Measurements from ENCODE around the gene MCTP2.

The MCTP2 gene

GRCh38 chr15:94280301-94280700, 48.9 kb downstream of the MCTP2 start:
- POLR2A ChIA-PET, result no interaction called here
- no peaks in the 10 kb centered on the region for H3K9me3 ChIP-seq (ENCODE audit: control insufficient read depth, insufficient read depth, low read depth, low read length)
- H3K36me3 ChIP-seq (ENCODE audit: control insufficient read depth in 2 of 2, insufficient read depth in 1 of 2, low read length in 2 of 2), result no peaks in the 10 kb centered on the region
- CTCF ChIA-PET, result no interaction called here
- H3K4me1 ChIP-seq (ENCODE audit: control insufficient read depth, insufficient read depth, low read length), result peaks cover 17% of the 10 kb centered on the region
- H3K4me3 ChIP-seq (ENCODE audit: low read depth, low read length), result no peak overlapping the region
- no peak overlapping the region for H3K27ac ChIP-seq (ENCODE audit: extremely low read depth, low read depth, low read length)
- TF ChIP-seq ELK4 (IDR thresholded peaks at IDR 0.05; ENCODE audit: borderline replicate concordance, low read depth, low read length) (no peak), KLF17 (tag by site-specific recombination; IDR thresholded peaks at IDR 0.05) (no peak), ZNF626 (tag by site-specific recombination; IDR thresholded peaks at IDR 0.05) (no peak), ZNF660 (tag by site-specific recombination; IDR thresholded peaks at IDR 0.05) (no peak), REPIN1 (tag by site-specific recombination; IDR thresholded peaks at IDR 0.05; ENCODE audit: low read depth) (no peak), ZIC2 (tag by site-specific recombination; IDR thresholded peaks at IDR 0.05) (no peak), ZBTB49 (tag by site-specific recombination; IDR thresholded peaks at IDR 0.05; ENCODE audit: low read depth) (no peak), ZNF792 (tag by site-specific recombination; IDR thresholded peaks at IDR 0.05) (no peak), EGR2 (tag by site-specific recombination; IDR thresholded peaks at IDR 0.05; ENCODE audit: low read depth) (no peak), ZNF701 (tag by site-specific recombination; IDR thresholded peaks at IDR 0.05) (no peak), ZEB2 (tag by site-specific recombination; IDR thresholded peaks at IDR 0.05) (no peak), ZNF16 (tag by site-specific recombination; IDR thresholded peaks at IDR 0.05; ENCODE audit: low read depth) (no peak), ZNF24 (tag by site-specific recombination; IDR thresholded peaks at IDR 0.05) (no peak), ZNF362 (tag by site-specific recombination; IDR thresholded peaks at IDR 0.05) (no peak), ZNF302 (tag by site-specific recombination; IDR thresholded peaks at IDR 0.05; ENCODE audit: low read depth) (no peak), ZNF843 (tag by site-specific recombination; IDR thresholded peaks at IDR 0.05) (no peak)

- Histone ChIP-seq H3K36me3 (ENCODE audit: control insufficient read depth in 2 of 2, insufficient read depth in 1 of 2, low read length in 2 of 2) (no peaks in the 10 kb centered on the region), H3K9me3 (ENCODE audit: control insufficient read depth, insufficient read depth, low read depth, low read length) (no peaks in the 10 kb centered on the region), H3K27ac (ENCODE audit: extremely low read depth, low read depth, low read length) (no peak overlapping the region; the same call in 1 of the 2 replicates), H3K4me1 (ENCODE audit: control insufficient read depth, insufficient read depth, low read length) (peaks cover 32% of the 10 kb centered on the region), H3K4me3 (ENCODE audit: low read depth, low read length) (no peak overlapping the region)
- POLR2A ChIA-PET, result no interaction called here
- TF ChIP-seq ELK4 (IDR thresholded peaks at IDR 0.05; ENCODE audit: borderline replicate concordance, low read depth, low read length) (no peak), EGR2 (tag by site-specific recombination; IDR thresholded peaks at IDR 0.05; ENCODE audit: low read depth) (peak; percentile 84), GLI2 (tag by site-specific recombination; IDR thresholded peaks at IDR 0.05; ENCODE audit: borderline replicate concordance, low read depth) (no peak), ZFHX2 (tag by site-specific recombination; conservative IDR thresholded peaks at IDR 0.05) (0 out of 2 replicates have a peak, but pooled peaks have one; percentile 27)
- CTCF ChIA-PET, result interaction anchor here (0.5 to 1.2 kb wide), 3 partner anchors 42 to 796 kb away, joined by 3 to 5 read pairs (median 3); no protein-coding TSS in a partner anchor
Observed at GRCh38 chr15:94282269-94283250, 51.2 kb downstream of the MCTP2 start.
